Left lung (tissue), 10 donors: ENCODE results near the gene CEP152. TPM values are rescaled to one million over a fixed set of nuclear protein-coding genes. Genes with fewer than 3 reads are reported as not detected.

Source experiments
- ATAC-seq: fragments of 200-7000 bp; cut with Tn5 transposase; one replicate; pipeline ENCODE4 v1.9.1; 2020; ENCODE audit warnings: moderate library complexity
- DNase-seq, 4 donors: peaks; one replicate each; pipeline ENCODE4 v3.0.0-alpha.2; 2013 to 2020
- H3K27ac ChIP-seq, 2 donors: fragments of 200-600 bp; sonication (generic) in 1 of 2; one replicate each; pipeline versions ENCODE4 v1.5.0 to v1.8.0; 2020 to 2021
- H3K27me3 ChIP-seq, 2 donors: fragments of 200-600 bp; sonication (generic) in 1 of 2; one replicate each; pipeline versions ENCODE4 v1.5.0 to v1.8.0; 2020 to 2021
- H3K36me3 ChIP-seq, 2 donors: fragments of 200-600 bp; sonication (generic) in 1 of 2; one replicate each; pipeline versions ENCODE4 v1.5.0 to v1.8.0; 2020 to 2021
- H3K4me1 ChIP-seq, 2 donors: fragments of 200-600 bp; one replicate each; pipeline ENCODE4 v1.8.0; 2021
- H3K4me3 ChIP-seq, 2 donors: fragments of 200-600 bp; sonication (generic) in 1 of 2; one replicate each; pipeline versions ENCODE4 v1.5.0 to v1.8.0; 2020 to 2021; ENCODE audit warnings: mild to moderate bottlenecking in 1 of 2
- H3K9me3 ChIP-seq, 2 donors: fragments of 200-600 bp; sonication (generic) in 1 of 2; one replicate each; pipeline versions ENCODE4 v1.5.0 to v1.8.0; 2020 to 2021
- intact Hi-C, 2 donors: fragments of 100-400 bp; cut with DNase I; formaldehyde crosslinking; loops; one replicate each; pipeline versions ENCODE4 v1.11.2 to v1.14.2; 2022
- polyA plus RNA-seq, 6 donors: library from polyadenylated mRNA; unstranded; fragments of 120-200 nt; gene quantifications; one replicate each; pipeline ENCODE4 v1.2.1, GENCODE V29; 2013; ENCODE audit not compliant: insufficient read length in 6 of 6
- total RNA-seq, 2 donors: library from RNA; stranded (reverse); fragmentation: NEBNext Ultra II Directional; extraction: Animal tissue kit (Norgen Biotek cat#: 25700); gene quantifications; one replicate each; pipeline ENCODE4 v1.2.1, GENCODE V29; 2021
- TF ChIP-seq, protein P1 (sequence below), 2 donors: fragments of 200-600 bp; sonication (generic) in 1 of 2; IDR thresholded peaks; one replicate each; pipeline versions ENCODE4 v1.5.0 to v1.8.0; 2021; ENCODE audit warnings: antibody characterized with exemption in 2 of 2
- donor health status: DM: no; HTN: yes; CAD: no.
- donor health status: DM: no; HTN: no; CAD: no.

The CEP152 gene
- total and polyA plus RNA-seq, 8 donors: 4.1 to 13.8 (median 9.8) TPM

DNA sequence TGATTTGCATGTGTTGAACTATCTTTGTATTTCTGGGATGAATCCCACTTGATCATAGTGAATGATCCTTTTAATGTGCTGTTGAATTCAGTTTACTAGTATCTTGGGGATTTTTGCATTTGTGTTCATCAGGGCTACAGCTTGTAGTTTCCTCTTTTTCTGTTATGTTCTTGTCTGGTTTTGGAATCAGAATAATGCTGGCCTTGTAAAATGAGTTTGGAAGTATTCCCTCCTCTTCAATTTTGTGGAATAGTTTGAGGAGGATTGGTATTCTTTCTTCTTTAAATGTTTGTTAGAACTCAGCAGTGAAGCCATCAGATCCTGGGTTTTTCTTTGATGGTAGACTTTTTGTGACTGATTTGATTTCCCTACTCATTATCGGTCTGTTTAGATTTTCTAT lies 102.2 kb downstream of the CEP152 start:
- TF ChIP-seq, protein P1, sequence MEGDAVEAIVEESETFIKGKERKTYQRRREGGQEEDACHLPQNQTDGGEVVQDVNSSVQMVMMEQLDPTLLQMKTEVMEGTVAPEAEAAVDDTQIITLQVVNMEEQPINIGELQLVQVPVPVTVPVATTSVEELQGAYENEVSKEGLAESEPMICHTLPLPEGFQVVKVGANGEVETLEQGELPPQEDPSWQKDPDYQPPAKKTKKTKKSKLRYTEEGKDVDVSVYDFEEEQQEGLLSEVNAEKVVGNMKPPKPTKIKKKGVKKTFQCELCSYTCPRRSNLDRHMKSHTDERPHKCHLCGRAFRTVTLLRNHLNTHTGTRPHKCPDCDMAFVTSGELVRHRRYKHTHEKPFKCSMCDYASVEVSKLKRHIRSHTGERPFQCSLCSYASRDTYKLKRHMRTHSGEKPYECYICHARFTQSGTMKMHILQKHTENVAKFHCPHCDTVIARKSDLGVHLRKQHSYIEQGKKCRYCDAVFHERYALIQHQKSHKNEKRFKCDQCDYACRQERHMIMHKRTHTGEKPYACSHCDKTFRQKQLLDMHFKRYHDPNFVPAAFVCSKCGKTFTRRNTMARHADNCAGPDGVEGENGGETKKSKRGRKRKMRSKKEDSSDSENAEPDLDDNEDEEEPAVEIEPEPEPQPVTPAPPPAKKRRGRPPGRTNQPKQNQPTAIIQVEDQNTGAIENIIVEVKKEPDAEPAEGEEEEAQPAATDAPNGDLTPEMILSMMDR (IDR thresholded peaks at IDR 0.05): no peak
- Histone ChIP-seq H3K36me3 (no peaks in the 10 kb centered on the region), H3K27me3 (no peaks in the 10 kb centered on the region), H3K9me3 (peaks cover 0 to 16% of the 10 kb centered on the region in 2 donors), H3K27ac (no peak overlapping the region), H3K4me3 (no peak overlapping the region), H3K4me1 (no peaks in the 10 kb centered on the region)
- ATAC-seq (no peak), DNase-seq (no peak)
- intact Hi-C loops: no loop called here

DNA sequence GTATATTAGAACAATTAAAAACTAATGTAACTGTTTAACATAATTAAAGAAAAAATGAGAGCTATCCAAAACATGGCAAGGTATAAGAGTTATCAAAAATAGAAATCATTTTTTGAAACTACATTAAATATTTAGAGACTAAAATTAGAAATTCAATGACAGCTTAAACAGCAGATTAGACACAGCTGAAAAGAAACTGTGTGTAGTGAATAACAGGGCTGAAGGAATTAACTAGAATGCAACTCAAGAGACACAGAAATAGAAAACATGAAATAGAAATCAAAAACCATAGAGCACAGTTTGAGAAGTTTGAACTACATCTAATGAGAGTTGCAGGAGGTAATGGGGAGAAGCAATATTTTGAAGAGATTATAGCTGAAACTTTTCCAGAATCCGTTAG lies 105.5 kb downstream of the CEP152 start:
- DNase-seq (no peak), ATAC-seq (no peak)
- TF ChIP-seq, protein P1 (IDR thresholded peaks at IDR 0.05): no peak
- Histone ChIP-seq H3K4me1 (no peaks in the 10 kb centered on the region), H3K36me3 (no peaks in the 10 kb centered on the region), H3K27ac (no peak overlapping the region), H3K27me3 (no peaks in the 10 kb centered on the region), H3K9me3 (peaks cover 0 to 16% of the 10 kb centered on the region in 2 donors), H3K4me3 (no peak overlapping the region)
- intact Hi-C loops: no loop called here

DNA sequence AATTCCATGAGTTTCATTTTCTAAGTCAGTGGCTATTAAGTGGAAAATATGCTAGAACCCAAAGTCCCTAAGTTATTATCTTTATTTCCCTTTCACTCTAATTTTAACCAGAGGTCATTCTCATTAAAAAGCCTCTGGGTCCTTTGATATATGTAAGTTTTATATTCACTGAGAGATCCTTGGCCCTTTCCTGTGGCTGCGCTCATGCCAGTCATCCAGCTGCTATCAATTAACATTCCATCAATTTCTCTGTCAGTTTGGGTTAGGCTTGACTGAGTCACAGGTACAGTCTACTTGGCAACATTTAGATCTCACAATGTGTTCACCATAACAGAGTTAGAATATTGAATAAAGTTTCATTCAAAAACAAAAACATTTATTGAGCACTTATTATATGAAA lies 107.3 kb downstream of the CEP152 start:
- DNase-seq (no peak), ATAC-seq (no peak)
- no peaks in the 10 kb centered on the region for H3K27me3 ChIP-seq
- H3K9me3 ChIP-seq: peaks cover 0 to 16% of the 10 kb centered on the region in 2 donors
- H3K4me3 ChIP-seq: no peak overlapping the region
- H3K36me3 ChIP-seq: no peaks in the 10 kb centered on the region
- intact Hi-C loops: no loop called here
- TF ChIP-seq, protein P1 (IDR thresholded peaks at IDR 0.05): no peak
- H3K4me1 ChIP-seq: no peaks in the 10 kb centered on the region
- H3K27ac ChIP-seq: no peak overlapping the region

DNA sequence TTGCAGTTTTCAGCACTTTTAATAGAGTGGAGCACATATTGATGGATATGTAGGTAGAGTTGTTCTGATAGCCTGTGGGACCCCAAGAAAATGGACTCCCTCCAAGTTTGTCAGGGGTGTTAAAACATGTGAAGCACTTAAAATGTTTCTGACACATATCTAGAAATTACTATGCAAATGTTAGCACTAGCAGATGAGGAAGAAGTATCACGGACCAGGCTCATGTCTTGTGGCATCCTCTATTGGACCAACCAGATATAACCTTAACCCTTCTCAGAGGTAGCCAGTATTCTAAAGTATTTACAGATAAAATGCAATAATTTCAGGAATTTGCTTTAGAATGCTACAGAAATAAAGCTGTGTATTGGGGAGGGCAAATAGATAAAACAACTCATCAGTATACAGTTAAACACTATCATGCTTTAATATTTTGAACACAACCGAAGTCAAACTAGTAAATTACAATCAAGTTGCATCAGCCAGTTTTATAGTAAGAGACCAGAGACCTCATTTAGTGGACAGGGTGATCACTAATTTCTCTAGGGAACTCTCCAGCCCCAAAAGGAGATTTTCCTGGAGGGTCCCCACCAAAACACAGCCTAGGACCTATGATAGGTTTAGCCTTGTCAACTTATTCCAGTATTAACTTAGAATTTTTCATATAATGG lies 108.2 kb downstream of the CEP152 start:
- no peaks in the 10 kb centered on the region for H3K36me3 ChIP-seq
- no peaks in the 10 kb centered on the region for H3K4me1 ChIP-seq
- H3K27ac ChIP-seq: no peak overlapping the region
- no peaks in the 10 kb centered on the region for H3K27me3 ChIP-seq
- H3K4me3 ChIP-seq: no peak overlapping the region
- intact Hi-C loops: no loop called here
- TF ChIP-seq, protein P1 (IDR thresholded peaks at IDR 0.05): no peak
- peaks cover 0 to 16% of the 10 kb centered on the region in 2 donors for H3K9me3 ChIP-seq
- DNase-seq (no peak), ATAC-seq (no peak)

DNA sequence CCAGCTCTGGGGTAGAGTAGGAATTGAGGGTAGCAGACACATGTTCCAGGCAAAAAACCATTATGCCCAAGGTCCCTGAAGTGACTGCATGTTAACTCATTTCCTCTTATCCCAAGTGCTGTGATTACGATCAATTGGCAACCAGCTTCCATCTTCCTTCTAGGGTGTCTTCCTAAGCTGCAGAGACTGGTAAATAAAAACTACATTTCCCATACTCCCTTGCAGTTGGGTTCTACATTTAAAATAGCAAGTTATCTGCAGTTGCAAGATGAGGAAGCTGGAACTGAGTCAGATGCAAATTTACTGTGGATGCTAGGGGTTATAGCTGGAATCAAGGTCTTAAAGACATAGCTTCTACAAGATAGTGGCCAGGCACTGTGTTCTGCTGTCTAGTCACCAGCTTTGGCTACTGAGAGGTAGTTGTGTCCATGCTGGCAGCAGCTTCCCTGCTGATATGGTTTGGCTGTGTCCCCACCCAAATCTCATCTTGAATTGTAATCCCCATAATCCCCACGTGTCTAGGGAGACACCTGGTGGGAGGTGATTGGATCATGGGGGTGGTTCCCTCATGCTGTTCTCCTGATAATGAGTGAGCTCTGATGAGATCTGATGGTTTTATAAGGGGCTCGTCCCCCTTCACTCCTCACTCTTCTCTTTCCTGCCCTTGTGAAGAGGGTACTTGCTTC lies 114.1 kb downstream of the CEP152 start:
- Histone ChIP-seq H3K36me3 (no peaks in the 10 kb centered on the region), H3K4me3 (no peak overlapping the region), H3K27ac (no peak overlapping the region), H3K27me3 (no peaks in the 10 kb centered on the region), H3K9me3 (no peaks in the 10 kb centered on the region), H3K4me1 (no peaks in the 10 kb centered on the region)
- intact Hi-C loops: no loop called here
- no peak for DNase-seq
- ATAC-seq: no peak
- TF ChIP-seq, protein P1 (IDR thresholded peaks at IDR 0.05): no peak
